ENCODE results near the gene SELPLG.

DNA sequence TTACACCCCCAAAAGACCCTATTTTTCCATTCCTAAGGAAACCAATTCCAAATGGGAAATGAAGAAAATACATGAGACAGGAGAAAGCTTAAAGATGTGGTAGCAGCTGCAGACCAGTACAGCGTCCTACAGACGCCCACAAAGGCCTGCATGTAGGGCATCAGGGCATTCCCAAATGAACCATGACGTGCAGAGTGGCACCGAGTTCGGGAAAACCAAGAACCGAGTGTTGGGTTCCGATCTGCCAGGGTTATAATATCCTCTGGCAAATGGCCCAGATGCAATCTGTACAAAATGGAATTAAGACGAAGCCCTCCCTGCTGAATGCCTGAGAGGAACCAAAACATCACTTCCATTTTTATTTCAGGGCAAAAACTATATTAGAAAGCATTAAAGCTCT lies 34.4 kb upstream of the SELPLG start:
- TF ChIP-seq POLR2AphosphoS5 (IDR thresholded peaks at IDR 0.05; ENCODE audit: low read depth) = no peak
- TF ChIP-seq, protein P1, sequence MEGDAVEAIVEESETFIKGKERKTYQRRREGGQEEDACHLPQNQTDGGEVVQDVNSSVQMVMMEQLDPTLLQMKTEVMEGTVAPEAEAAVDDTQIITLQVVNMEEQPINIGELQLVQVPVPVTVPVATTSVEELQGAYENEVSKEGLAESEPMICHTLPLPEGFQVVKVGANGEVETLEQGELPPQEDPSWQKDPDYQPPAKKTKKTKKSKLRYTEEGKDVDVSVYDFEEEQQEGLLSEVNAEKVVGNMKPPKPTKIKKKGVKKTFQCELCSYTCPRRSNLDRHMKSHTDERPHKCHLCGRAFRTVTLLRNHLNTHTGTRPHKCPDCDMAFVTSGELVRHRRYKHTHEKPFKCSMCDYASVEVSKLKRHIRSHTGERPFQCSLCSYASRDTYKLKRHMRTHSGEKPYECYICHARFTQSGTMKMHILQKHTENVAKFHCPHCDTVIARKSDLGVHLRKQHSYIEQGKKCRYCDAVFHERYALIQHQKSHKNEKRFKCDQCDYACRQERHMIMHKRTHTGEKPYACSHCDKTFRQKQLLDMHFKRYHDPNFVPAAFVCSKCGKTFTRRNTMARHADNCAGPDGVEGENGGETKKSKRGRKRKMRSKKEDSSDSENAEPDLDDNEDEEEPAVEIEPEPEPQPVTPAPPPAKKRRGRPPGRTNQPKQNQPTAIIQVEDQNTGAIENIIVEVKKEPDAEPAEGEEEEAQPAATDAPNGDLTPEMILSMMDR (IDR thresholded peaks at IDR 0.05; ENCODE audit: insufficient read depth, low read length) = no peak
